Adipocyte (in vitro differentiated cells): ENCODE data around the gene SUSD6.

Experiments
- DNase-seq: peaks from one replicate; pipeline ENCODE4 v3.0.0-alpha.2; 2015; ENCODE audit warnings: low read depth
- H3K27me3 ChIP-seq: replicated peaks from 2 replicates; pipeline ENCODE4 v1.7.0; 2013; ENCODE audit warnings: mild to moderate bottlenecking, low read length, moderate library complexity; ENCODE audit not compliant: control insufficient read depth, insufficient read depth
- H3K36me3 ChIP-seq: 2 replicates; pipeline ENCODE4 v1.7.0; 2013; ENCODE audit warnings: low read length, mild to moderate bottlenecking, moderate library complexity; ENCODE audit not compliant: control insufficient read depth, insufficient read depth, severe bottlenecking
- H3K4me1 ChIP-seq: 2 replicates; pipeline ENCODE4 v1.7.0; 2013; ENCODE audit warnings: mild to moderate bottlenecking, low read length, moderate library complexity; ENCODE audit not compliant: control insufficient read depth, insufficient read depth
- H3K4me3 ChIP-seq: 2 replicates; pipeline ENCODE4 v1.7.0; 2013; ENCODE audit warnings: mild to moderate bottlenecking, low read length, moderate library complexity
- H3K9ac ChIP-seq: 2 replicates; pipeline ENCODE4 v1.7.0; 2013; ENCODE audit warnings: mild to moderate bottlenecking, low read length, moderate library complexity
- H3K9me3 ChIP-seq: 2 replicates; pipeline ENCODE4 v1.7.0; 2013; ENCODE audit warnings: mild to moderate bottlenecking, low read length, moderate library complexity; ENCODE audit not compliant: control insufficient read depth

Gene SUSD6

GRCh38 chr14:69574263-69574953 lies 37.0 kb upstream of the SUSD6 start, which contains the start of gene CCDC177:
TSS of gene CCDC177 (minus strand) at chr14:69574871. CDS start at chr14:69573622, 1,249 bp downstream.
- peak; percentile 76 for DNase-seq
- Histone ChIP-seq H3K27me3 (peaks cover 50% of the 10 kb centered on the region), H3K36me3 (no peaks in the 10 kb centered on the region), H3K4me3 (no peak within 1 kb of the TSS), H3K9me3 (no peaks in the 10 kb centered on the region), H3K9ac (no peak within 1 kb of the TSS), H3K4me1 (peaks cover 2% of the 10 kb centered on the region)

- Histone ChIP-seq H3K27me3 (peaks cover 45% of the 10 kb centered on the region), H3K4me1 (peaks cover 7% of the 10 kb centered on the region), H3K9me3 (no peaks in the 10 kb centered on the region), H3K36me3 (no peaks in the 10 kb centered on the region), H3K4me3 (no peak overlapping the region), H3K9ac (no peak overlapping the region)
- no peak for DNase-seq
Observed at GRCh38 chr14:69574954-69575295, 36.5 kb upstream of the SUSD6 start.

- H3K36me3 ChIP-seq: no peaks in the 10 kb centered on the region
Observed at GRCh38 chr14:69579476-69579875, 31.9 kb upstream of the SUSD6 start.

GRCh38 chr14:69580009-69580577 lies 31.3 kb upstream of the SUSD6 start:
- peaks cover 9% of the 10 kb centered on the region for H3K27me3 ChIP-seq
- peak overlapping the region; percentile 8 for H3K4me3 ChIP-seq
- H3K9ac ChIP-seq: no peak overlapping the region
- DNase-seq: peak; percentile 30
- H3K36me3 ChIP-seq: no peaks in the 10 kb centered on the region
- peaks cover 15% of the 10 kb centered on the region for H3K4me1 ChIP-seq
- no peaks in the 10 kb centered on the region for H3K9me3 ChIP-seq

More at GRCh38 chr14:69579476-69579875, 31.9 kb upstream of the SUSD6 start:
- Histone ChIP-seq H3K4me1 (peaks cover 15% of the 10 kb centered on the region), H3K9me3 (no peaks in the 10 kb centered on the region), H3K9ac (no peak overlapping the region), H3K27me3 (peaks cover 15% of the 10 kb centered on the region), H3K4me3 (peak overlapping the region; percentile 8)
- DNase-seq: no peak

GRCh38 chr14:69581316-69581935 lies 30.0 kb upstream of the SUSD6 start:
- Histone ChIP-seq H3K4me3 (no peak overlapping the region), H3K4me1 (peaks cover 15% of the 10 kb centered on the region), H3K27me3 (peaks cover 2% of the 10 kb centered on the region), H3K9ac (no peak overlapping the region), H3K9me3 (no peaks in the 10 kb centered on the region), H3K36me3 (no peaks in the 10 kb centered on the region)
- no peak for DNase-seq

GRCh38 chr14:69582212-69582611 lies 29.2 kb upstream of the SUSD6 start:
- Histone ChIP-seq H3K4me1 (peaks cover 15% of the 10 kb centered on the region), H3K4me3 (no peak overlapping the region), H3K9me3 (no peaks in the 10 kb centered on the region), H3K36me3 (no peaks in the 10 kb centered on the region), H3K9ac (no peak overlapping the region), H3K27me3 (no peaks in the 10 kb centered on the region)
- DNase-seq: no peak

GRCh38 chr14:69582829-69583228 lies 28.6 kb upstream of the SUSD6 start:
- no peaks in the 10 kb centered on the region for H3K9me3 ChIP-seq
- no peaks in the 10 kb centered on the region for H3K27me3 ChIP-seq
- H3K4me3 ChIP-seq: no peak overlapping the region
- no peak for DNase-seq
- no peaks in the 10 kb centered on the region for H3K36me3 ChIP-seq
- H3K4me1 ChIP-seq: peaks cover 15% of the 10 kb centered on the region
- no peak overlapping the region for H3K9ac ChIP-seq

GRCh38 chr14:69584389-69584788 lies 27.0 kb upstream of the SUSD6 start:
- no peak overlapping the region for H3K4me3 ChIP-seq
- H3K9ac ChIP-seq: no peak overlapping the region
- DNase-seq: no peak
- H3K9me3 ChIP-seq: no peaks in the 10 kb centered on the region
- peaks cover 13% of the 10 kb centered on the region for H3K4me1 ChIP-seq
- no peaks in the 10 kb centered on the region for H3K27me3 ChIP-seq
- H3K36me3 ChIP-seq: no peaks in the 10 kb centered on the region

- peaks cover 3% of the 10 kb centered on the region for H3K4me1 ChIP-seq
- no peak overlapping the region for H3K4me3 ChIP-seq
- H3K36me3 ChIP-seq: no peaks in the 10 kb centered on the region
- no peaks in the 10 kb centered on the region for H3K9me3 ChIP-seq
- no peaks in the 10 kb centered on the region for H3K27me3 ChIP-seq
- peak; percentile 33 for DNase-seq
- no peak overlapping the region for H3K9ac ChIP-seq
Observed at GRCh38 chr14:69586404-69586803, 25.0 kb upstream of the SUSD6 start.

- Histone ChIP-seq H3K9me3 (no peaks in the 10 kb centered on the region), H3K27me3 (no peaks in the 10 kb centered on the region), H3K36me3 (no peaks in the 10 kb centered on the region), H3K4me3 (no peak overlapping the region), H3K4me1 (no peaks in the 10 kb centered on the region), H3K9ac (no peak overlapping the region)
- DNase-seq: no peak
Observed at GRCh38 chr14:69587389-69587788, 24.0 kb upstream of the SUSD6 start.

GRCh38 chr14:69591317-69591716 lies 20.1 kb upstream of the SUSD6 start:
- Histone ChIP-seq H3K4me1 (peaks cover 13% of the 10 kb centered on the region), H3K9ac (no peak overlapping the region), H3K27me3 (no peaks in the 10 kb centered on the region), H3K9me3 (no peaks in the 10 kb centered on the region), H3K4me3 (no peak overlapping the region), H3K36me3 (no peaks in the 10 kb centered on the region)
- no peak for DNase-seq
